Measurements from ENCODE around the gene POLR3H.

POLR3H gene

DNA sequence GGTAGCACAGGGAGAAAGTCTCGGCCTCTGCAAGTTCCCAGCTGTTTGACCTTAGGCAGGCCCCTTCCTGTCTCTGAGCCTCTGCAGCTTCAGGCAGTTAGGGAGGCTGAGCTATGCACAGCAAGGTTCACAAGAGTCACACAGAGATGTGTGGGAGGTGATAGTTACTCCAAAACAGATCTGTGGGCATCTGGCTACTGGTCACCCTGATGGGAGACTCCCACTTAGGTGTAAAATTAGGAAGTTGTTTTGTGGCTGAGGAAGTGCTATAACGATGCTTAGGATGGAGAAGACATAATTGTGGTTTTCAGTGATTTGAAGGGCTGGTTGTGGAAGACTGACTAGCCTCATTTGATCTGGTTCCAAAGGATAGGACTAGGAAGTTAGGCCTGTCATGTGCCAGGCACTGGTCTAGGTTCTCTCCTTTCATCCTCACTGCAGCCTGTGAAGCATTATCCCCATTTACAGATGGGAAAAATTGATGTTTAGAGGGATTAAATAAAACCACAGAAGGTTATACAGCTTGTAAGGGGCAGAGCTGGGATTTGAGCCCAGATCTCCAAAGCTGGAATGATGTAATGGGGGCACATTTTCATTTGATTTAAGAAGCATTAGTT is 61.8 kb downstream of the POLR3H start:
- Histone ChIP-seq H3K36me3 (no peaks in the 10 kb centered on the region), H3K27me3 (ENCODE audit: insufficient read depth, low read depth, severe bottlenecking) (no peaks in the 10 kb centered on the region), H3K4me3 (ENCODE audit: low read depth, low read length) (no peak overlapping the region), H3K9me3 (ENCODE audit: severe bottlenecking) (no peaks in the 10 kb centered on the region), H3K27ac (peak overlapping the region; percentile 22; the same call in 1 of the 2 replicates)
- no peak for DNase-seq
- TF ChIP-seq, protein P1, sequence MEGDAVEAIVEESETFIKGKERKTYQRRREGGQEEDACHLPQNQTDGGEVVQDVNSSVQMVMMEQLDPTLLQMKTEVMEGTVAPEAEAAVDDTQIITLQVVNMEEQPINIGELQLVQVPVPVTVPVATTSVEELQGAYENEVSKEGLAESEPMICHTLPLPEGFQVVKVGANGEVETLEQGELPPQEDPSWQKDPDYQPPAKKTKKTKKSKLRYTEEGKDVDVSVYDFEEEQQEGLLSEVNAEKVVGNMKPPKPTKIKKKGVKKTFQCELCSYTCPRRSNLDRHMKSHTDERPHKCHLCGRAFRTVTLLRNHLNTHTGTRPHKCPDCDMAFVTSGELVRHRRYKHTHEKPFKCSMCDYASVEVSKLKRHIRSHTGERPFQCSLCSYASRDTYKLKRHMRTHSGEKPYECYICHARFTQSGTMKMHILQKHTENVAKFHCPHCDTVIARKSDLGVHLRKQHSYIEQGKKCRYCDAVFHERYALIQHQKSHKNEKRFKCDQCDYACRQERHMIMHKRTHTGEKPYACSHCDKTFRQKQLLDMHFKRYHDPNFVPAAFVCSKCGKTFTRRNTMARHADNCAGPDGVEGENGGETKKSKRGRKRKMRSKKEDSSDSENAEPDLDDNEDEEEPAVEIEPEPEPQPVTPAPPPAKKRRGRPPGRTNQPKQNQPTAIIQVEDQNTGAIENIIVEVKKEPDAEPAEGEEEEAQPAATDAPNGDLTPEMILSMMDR (IDR thresholded peaks at IDR 0.05; ENCODE audit: low read depth, low read length), result no peak

DNA sequence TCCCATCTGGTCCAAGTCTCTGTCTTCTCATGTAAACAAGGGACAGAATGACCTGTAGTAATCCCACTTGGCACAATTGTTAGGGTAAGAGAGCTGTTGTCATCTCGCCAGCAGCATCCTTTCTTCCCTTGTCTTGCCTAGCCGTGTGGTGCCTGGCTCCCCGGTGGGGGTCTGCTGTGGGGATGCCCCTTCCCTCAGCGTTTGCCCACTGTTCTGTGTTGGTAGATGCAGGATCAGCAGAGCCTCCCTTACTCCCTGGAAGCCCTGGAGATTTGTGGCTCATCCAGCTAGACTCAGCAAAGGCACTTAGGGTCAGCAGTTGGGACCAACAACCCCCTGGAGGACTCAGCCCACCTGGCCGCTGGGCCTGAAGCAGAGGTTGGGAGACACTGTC is 62.3 kb downstream of the POLR3H start:
- no peaks in the 10 kb centered on the region for H3K9me3 ChIP-seq (ENCODE audit: severe bottlenecking)
- no peak for DNase-seq
- H3K27ac ChIP-seq, result no peak overlapping the region
- TF ChIP-seq, protein P1 (IDR thresholded peaks at IDR 0.05; ENCODE audit: low read depth, low read length), result no peak
- no peaks in the 10 kb centered on the region for H3K36me3 ChIP-seq
- H3K4me3 ChIP-seq (ENCODE audit: low read depth, low read length), result no peak overlapping the region
- no peaks in the 10 kb centered on the region for H3K27me3 ChIP-seq (ENCODE audit: insufficient read depth, low read depth, severe bottlenecking)

DNA sequence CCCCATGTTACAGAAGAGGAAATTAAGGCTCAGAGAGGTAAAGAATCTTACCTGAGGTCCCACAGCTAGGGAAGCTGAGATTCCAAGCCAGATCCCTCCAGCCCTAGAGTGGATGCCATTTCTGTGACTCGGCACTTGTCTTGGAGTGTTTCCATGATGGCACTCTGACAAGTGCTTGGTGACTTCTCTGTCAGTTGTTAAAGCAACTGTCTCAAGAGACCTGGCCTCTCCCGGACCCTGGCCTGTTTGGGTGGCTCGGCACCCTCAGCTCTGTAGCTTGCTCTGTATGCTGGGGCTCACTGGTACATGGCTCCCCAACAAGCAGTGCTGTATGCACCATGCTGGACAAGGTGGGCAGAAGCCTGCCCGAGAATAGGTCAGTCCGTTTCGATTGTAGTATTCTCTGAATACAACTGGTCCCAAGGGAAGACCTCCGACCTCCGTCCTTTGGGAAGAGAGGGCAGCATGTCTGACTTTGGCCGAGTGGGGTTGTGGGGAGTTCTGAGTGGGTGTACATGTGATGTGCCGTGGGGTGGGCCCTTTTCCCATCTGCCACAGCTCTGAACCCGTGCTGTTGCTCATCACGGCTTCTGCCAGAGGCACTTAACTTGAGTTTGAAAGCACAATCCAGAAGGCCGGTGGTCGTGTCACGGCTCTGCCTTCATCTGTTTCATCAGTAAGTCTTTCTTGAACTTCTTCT is 63.0 kb downstream of the POLR3H start:
- no peak overlapping the region for H3K27ac ChIP-seq
- no peaks in the 10 kb centered on the region for H3K27me3 ChIP-seq (ENCODE audit: insufficient read depth, low read depth, severe bottlenecking)
- no peaks in the 10 kb centered on the region for H3K36me3 ChIP-seq
- H3K4me3 ChIP-seq (ENCODE audit: low read depth, low read length), result no peak overlapping the region
- H3K9me3 ChIP-seq (ENCODE audit: severe bottlenecking), result no peaks in the 10 kb centered on the region
- DNase-seq, result no peak
- TF ChIP-seq, protein P1 (IDR thresholded peaks at IDR 0.05; ENCODE audit: low read depth, low read length), result no peak

DNA sequence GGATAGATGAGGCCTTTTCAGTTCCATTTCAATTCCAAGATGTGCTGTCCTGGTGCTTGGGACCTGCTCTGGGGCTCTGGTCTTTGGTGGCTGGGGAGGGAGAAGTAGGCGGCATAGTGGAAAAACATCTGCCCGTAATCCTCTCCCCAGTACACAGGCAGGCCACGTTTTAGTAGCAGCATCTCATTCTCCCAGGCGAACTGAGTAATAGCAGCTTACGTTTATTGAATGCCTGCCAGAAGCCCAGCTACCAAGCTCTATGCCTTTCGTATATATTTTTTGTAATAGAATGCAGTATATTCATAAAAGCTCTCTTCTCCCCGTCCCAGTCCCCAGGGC is 63.9 kb downstream of the POLR3H start:
- Histone ChIP-seq H3K36me3 (no peaks in the 10 kb centered on the region), H3K4me3 (ENCODE audit: low read depth, low read length) (no peak overlapping the region), H3K9me3 (ENCODE audit: severe bottlenecking) (no peaks in the 10 kb centered on the region), H3K27me3 (ENCODE audit: insufficient read depth, low read depth, severe bottlenecking) (no peaks in the 10 kb centered on the region), H3K27ac (no peak overlapping the region)
- TF ChIP-seq, protein P1 (IDR thresholded peaks at IDR 0.05; ENCODE audit: low read depth, low read length), result no peak
- DNase-seq, result no peak

DNA sequence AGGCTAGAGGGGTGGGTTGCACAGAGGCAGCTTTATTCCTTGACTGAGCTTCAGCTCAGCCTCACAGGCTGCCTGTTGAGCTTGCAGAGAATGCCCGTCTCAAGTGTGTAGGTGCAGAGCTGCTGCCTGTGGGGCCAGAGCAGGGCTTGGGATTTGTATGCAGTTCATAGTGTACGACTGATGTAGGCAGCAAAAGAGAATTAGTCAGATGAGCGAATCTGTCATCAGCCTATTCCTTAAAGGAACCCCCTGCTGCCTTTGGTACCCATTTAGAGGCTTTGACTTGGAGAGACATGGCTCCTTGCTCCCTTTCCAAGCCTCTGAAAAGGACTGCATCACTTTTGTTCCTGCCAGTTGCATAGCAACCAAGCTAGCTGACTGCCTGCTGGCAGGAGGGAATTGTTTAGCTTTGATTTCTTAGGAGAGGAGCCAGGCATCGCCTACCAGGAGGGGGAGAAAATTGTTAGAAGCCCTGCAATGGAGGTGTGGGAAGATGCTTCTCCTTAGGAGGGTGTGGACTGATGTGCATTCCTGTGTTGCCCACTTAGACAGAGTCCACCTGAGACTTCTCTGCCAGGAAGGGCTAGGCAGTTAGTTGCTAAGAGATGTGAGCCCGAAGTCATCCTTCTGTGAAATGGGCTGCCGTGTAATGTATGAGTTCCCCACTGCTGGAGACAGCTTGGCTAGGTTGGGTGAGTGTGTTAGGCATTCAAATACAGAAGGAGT is 64.4 kb downstream of the POLR3H start:
- no peaks in the 10 kb centered on the region for H3K36me3 ChIP-seq
- DNase-seq, result no peak
- H3K4me3 ChIP-seq (ENCODE audit: low read depth, low read length), result no peak overlapping the region
- no peaks in the 10 kb centered on the region for H3K9me3 ChIP-seq (ENCODE audit: severe bottlenecking)
- no peaks in the 10 kb centered on the region for H3K27me3 ChIP-seq (ENCODE audit: insufficient read depth, low read depth, severe bottlenecking)
- TF ChIP-seq, protein P1 (IDR thresholded peaks at IDR 0.05; ENCODE audit: low read depth, low read length), result no peak
- 0 out of 2 replicates have a peak overlapping the region, but pooled peaks have one; percentile 36 for H3K27ac ChIP-seq

Data from WERI-Rb-1 (cell line).